Caco-2 (cell line): ENCODE results near the gene URM1. TPM values are rescaled to one million over a fixed set of nuclear protein-coding genes. Genes with fewer than 3 reads are reported as not detected.

Source experiments
- BruUV-seq: library from RNA; stranded (reverse); fragments of 400-500 nt; replicated peaks from 2 replicates; lab custom pipeline; 2021; lab: Mats Ljungman, UMichigan
- CTCF ChIA-PET: fragments of 300-600 bp; sonication (Branson Sonifier 250); formaldehyde crosslinking; loops from one replicate; lab custom pipeline; 2022; ENCODE audit warnings: antibody characterized with exemption; lab: Charles Lee
- POLR2A ChIA-PET: fragments of 300-600 bp; sonication (Branson Sonifier 250); formaldehyde crosslinking; loops from one replicate; lab custom pipeline; 2022; ENCODE audit warnings: antibody characterized with exemption; lab: Charles Lee
- DNase-seq, 2 experiments: peaks; one replicate each; pipeline versions ENCODE4 v3.0.0 to v3.0.0-alpha.2; 2020 to 2022
- H3K27me3 ChIP-seq: replicated peaks from 2 replicates; pipeline ENCODE4 v1.6.0; 2011; ENCODE audit warnings: low read length; ENCODE audit not compliant: control insufficient read depth, insufficient read depth
- H3K36me3 ChIP-seq: 2 replicates; pipeline ENCODE4 v1.5.1; 2011; ENCODE audit warnings: low read length; ENCODE audit not compliant: control insufficient read depth, insufficient read depth
- H3K4me1 ChIP-seq: fragments of 250-450 bp; sonication (Bioruptor Pico); 2 replicates; pipeline ENCODE4 v1.5.1; 2020; ENCODE audit warnings: mild to moderate bottlenecking
- H3K4me3 ChIP-seq: 2 replicates; pipeline ENCODE4 v1.5.1; 2011; ENCODE audit warnings: low read depth, mild to moderate bottlenecking, control low read depth, low read length
- H3K9me3 ChIP-seq: fragments of 250-450 bp; sonication (Bioruptor Pico); 2 replicates; pipeline ENCODE4 v1.5.1; 2020; ENCODE audit warnings: mild to moderate bottlenecking, moderate library complexity
- H3K27ac Mint-ChIP-seq: one replicate; pipeline ENCODE4 v1.8.0; 2022; ENCODE audit warnings: mixed read lengths; ENCODE audit not compliant: unreplicated experiment
- H3K27me3 Mint-ChIP-seq: one replicate; pipeline ENCODE4 v1.8.0; 2022; ENCODE audit warnings: mixed read lengths; ENCODE audit not compliant: insufficient read depth, unreplicated experiment
- H3K36me3 Mint-ChIP-seq: one replicate; pipeline ENCODE4 v1.8.0; 2022; ENCODE audit warnings: mild to moderate bottlenecking, mixed read lengths; ENCODE audit not compliant: insufficient read depth, unreplicated experiment
- H3K4me1 Mint-ChIP-seq: one replicate; pipeline ENCODE4 v1.8.0; 2022; ENCODE audit warnings: low read depth, mixed read lengths; ENCODE audit not compliant: unreplicated experiment
- H3K4me3 Mint-ChIP-seq: one replicate; pipeline ENCODE4 v1.8.0; 2022; ENCODE audit warnings: mild to moderate bottlenecking, moderate library complexity, mixed read lengths; ENCODE audit not compliant: unreplicated experiment
- H3K9me3 Mint-ChIP-seq: one replicate; pipeline ENCODE4 v1.8.0; 2022; ENCODE audit warnings: mixed read lengths; ENCODE audit not compliant: unreplicated experiment
- intact Hi-C: fragments of 100-400 bp; cut with micrococcal nuclease; formaldehyde crosslinking; loops from one replicate; pipeline ENCODE4 v1.10.0; 2022; ENCODE audit not compliant: unreplicated experiment
- total RNA-seq: library from RNA; stranded (reverse); gene quantifications from 2 replicates; pipeline ENCODE4 v1.2.3, GENCODE V29; 2022
- TF ChIP-seq, protein P1 (sequence below), 2 experiments: fragments of 200-600 bp in 1 of 2; IDR thresholded peaks; 1 replicate in 1 of 2; 2 replicates in 1 of 2; pipeline versions ENCODE4 v1.5.1 to v1.8.0; 2011 to 2022; ENCODE audit warnings: antibody characterized with exemption in 1 of 2, control low read depth in 1 of 2, inconsistent platforms in 1 of 2, low read depth in 1 of 2, low read length in 1 of 2, mild to moderate bottlenecking in 1 of 2, moderate library complexity in 1 of 2; ENCODE audit not compliant: insufficient read depth in 1 of 2, severe bottlenecking in 1 of 2, unreplicated experiment in 1 of 2

Gene URM1
- total RNA-seq, 1 experiment from 2014 or later: 55.9 TPM

GRCh38 chr9:128390150-128390812 is 19.1 kb downstream of the URM1 start:
- intact Hi-C loops: no loop called here
- no peaks in the 10 kb centered on the region for H3K9me3 ChIP-seq
- H3K27me3 ChIP-seq: no peaks in the 10 kb centered on the region
- no peak overlapping the region for H3K4me3 ChIP-seq
- Mint-ChIP-seq H3K27me3 (no peaks in the 10 kb centered on the region), H3K9me3 (no peaks in the 10 kb centered on the region), H3K27ac (no peak overlapping the region), H3K36me3 (peaks cover 21% of the 10 kb centered on the region), H3K4me1 (no peaks in the 10 kb centered on the region), H3K4me3 (no peak overlapping the region)
- H3K36me3 ChIP-seq: no peaks in the 10 kb centered on the region
- no peak for DNase-seq
- TSS peak; percentile 64 for BruUV-seq
- no peaks in the 10 kb centered on the region for H3K4me1 ChIP-seq
- TF ChIP-seq, protein P1, sequence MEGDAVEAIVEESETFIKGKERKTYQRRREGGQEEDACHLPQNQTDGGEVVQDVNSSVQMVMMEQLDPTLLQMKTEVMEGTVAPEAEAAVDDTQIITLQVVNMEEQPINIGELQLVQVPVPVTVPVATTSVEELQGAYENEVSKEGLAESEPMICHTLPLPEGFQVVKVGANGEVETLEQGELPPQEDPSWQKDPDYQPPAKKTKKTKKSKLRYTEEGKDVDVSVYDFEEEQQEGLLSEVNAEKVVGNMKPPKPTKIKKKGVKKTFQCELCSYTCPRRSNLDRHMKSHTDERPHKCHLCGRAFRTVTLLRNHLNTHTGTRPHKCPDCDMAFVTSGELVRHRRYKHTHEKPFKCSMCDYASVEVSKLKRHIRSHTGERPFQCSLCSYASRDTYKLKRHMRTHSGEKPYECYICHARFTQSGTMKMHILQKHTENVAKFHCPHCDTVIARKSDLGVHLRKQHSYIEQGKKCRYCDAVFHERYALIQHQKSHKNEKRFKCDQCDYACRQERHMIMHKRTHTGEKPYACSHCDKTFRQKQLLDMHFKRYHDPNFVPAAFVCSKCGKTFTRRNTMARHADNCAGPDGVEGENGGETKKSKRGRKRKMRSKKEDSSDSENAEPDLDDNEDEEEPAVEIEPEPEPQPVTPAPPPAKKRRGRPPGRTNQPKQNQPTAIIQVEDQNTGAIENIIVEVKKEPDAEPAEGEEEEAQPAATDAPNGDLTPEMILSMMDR (IDR thresholded peaks at IDR 0.05; ENCODE audit: insufficient read depth in 1 of 2, low read depth in 1 of 2, low read length in 1 of 2, severe bottlenecking in 1 of 2, unreplicated experiment in 1 of 2): no peak
- ChIA-PET CTCF (interaction anchor here (1.0 kb wide), 1 partner anchor 20 kb away, joined by 3 read pairs; no protein-coding TSS in a partner anchor), POLR2A (interaction anchor here (1.1 kb wide), 1 partner anchor 19 kb away, joined by 4 read pairs; the partner anchor contains the start of gene URM1)

GRCh38 chr9:128390813-128391711 is 19.9 kb downstream of the URM1 start:
- Histone ChIP-seq H3K4me3 (no peak overlapping the region), H3K27me3 (no peaks in the 10 kb centered on the region), H3K36me3 (no peaks in the 10 kb centered on the region), H3K4me1 (no peaks in the 10 kb centered on the region), H3K9me3 (no peaks in the 10 kb centered on the region)
- intact Hi-C loops: no loop called here
- no peaks in the 10 kb centered on the region for H3K27me3 Mint-ChIP-seq
- no peak for DNase-seq
- ChIA-PET CTCF (interaction anchor here (1.0 kb wide), 1 partner anchor 19 kb away, joined by 3 read pairs; no protein-coding TSS in a partner anchor), POLR2A (no interaction called here)
- H3K36me3 Mint-ChIP-seq: peaks cover 21% of the 10 kb centered on the region
- H3K4me3 Mint-ChIP-seq: no peak overlapping the region
- no peak overlapping the region for H3K27ac Mint-ChIP-seq
- BruUV-seq: no TSS peak
- no peaks in the 10 kb centered on the region for H3K4me1 Mint-ChIP-seq
- H3K9me3 Mint-ChIP-seq: no peaks in the 10 kb centered on the region
- TF ChIP-seq, protein P1 (IDR thresholded peaks at IDR 0.05; ENCODE audit: insufficient read depth in 1 of 2, low read depth in 1 of 2, low read length in 1 of 2, severe bottlenecking in 1 of 2, unreplicated experiment in 1 of 2): no peak

- H3K4me3 Mint-ChIP-seq: no peak overlapping the region
- Histone ChIP-seq H3K36me3 (no peaks in the 10 kb centered on the region), H3K4me1 (no peaks in the 10 kb centered on the region), H3K27me3 (no peaks in the 10 kb centered on the region), H3K9me3 (no peaks in the 10 kb centered on the region), H3K4me3 (no peak overlapping the region)
- peaks cover 19% of the 10 kb centered on the region for H3K36me3 Mint-ChIP-seq
- no peaks in the 10 kb centered on the region for H3K27me3 Mint-ChIP-seq
- POLR2A ChIA-PET: no interaction called here
- no TSS peak for BruUV-seq
- TF ChIP-seq, protein P1 (IDR thresholded peaks at IDR 0.05; ENCODE audit: insufficient read depth in 1 of 2, low read depth in 1 of 2, low read length in 1 of 2, severe bottlenecking in 1 of 2, unreplicated experiment in 1 of 2): no peak
- no peaks in the 10 kb centered on the region for H3K4me1 Mint-ChIP-seq
- CTCF ChIA-PET: no interaction called here
- intact Hi-C loops: no loop called here
- no peak overlapping the region for H3K27ac Mint-ChIP-seq
- no peak for DNase-seq
- H3K9me3 Mint-ChIP-seq: no peaks in the 10 kb centered on the region
Observed at GRCh38 chr9:128391956-128392301, 20.8 kb downstream of the URM1 start.
